B cell (primary cell): ENCODE measurements around the gene TET2.

Experiments used
- CTCF ChIP-seq: fragments of 200-600 bp; IDR thresholded peaks from one replicate; pipeline ENCODE4 v1.8.0; 2022; ENCODE audit warnings: antibody characterized with exemption, mild to moderate bottlenecking
- EZH2 ChIP-seq: IDR thresholded peaks from 2 replicates; pipeline ENCODE4 v1.6.1; 2012; ENCODE audit warnings: borderline replicate concordance, low read depth, mild to moderate bottlenecking, moderate library complexity, low read length; ENCODE audit not compliant: insufficient read depth, poor library complexity, severe bottlenecking

- no peak for TF ChIP-seq CTCF
- TF ChIP-seq EZH2, result no peak
Measured at GRCh38 chr4:105181259-105181658, 34.6 kb downstream of the TET2 start.
